IMR-90 (cell line): Measurements from ENCODE around the gene ISG20. TPM values are rescaled to one million over a fixed set of nuclear protein-coding genes. Genes with fewer than 3 reads are reported as not detected.

Source experiments
- ATAC-seq: fragments of 200-7000 bp; cut with Tn5 transposase; 2 replicates; pipeline ENCODE4 v1.9.1; 2020; ENCODE audit warnings: low read depth, mild to moderate bottlenecking, moderate library complexity
- BruUV-seq: library from RNA; stranded (reverse); fragments of 400-500 nt; replicated peaks from 2 replicates; lab custom pipeline; 2021; lab: Mats Ljungman, UMichigan
- CTCF ChIA-PET: fragments of 300-600 bp; formaldehyde crosslinking; extraction: SDS; loops from one replicate; lab custom pipeline; 2021; ENCODE audit warnings: antibody characterized with exemption; lab: Yijun Ruan, JAX
- POLR2A ChIA-PET: fragments of 300-600 bp; sonication (Branson Sonifier 250); formaldehyde crosslinking; loops from one replicate; lab custom pipeline; 2022; ENCODE audit warnings: antibody characterized with exemption; ENCODE audit not compliant: unreplicated experiment; lab: Charles Lee
- DNase-seq: peaks from one replicate; pipeline ENCODE4 v3.0.0; 2013
- H2AFZ ChIP-seq: replicated peaks from 2 replicates; pipeline ENCODE3; 2013; ENCODE audit warnings: low read length, mild to moderate bottlenecking; ENCODE audit not compliant: poor library complexity
- H2AK5ac ChIP-seq: 2 replicates; pipeline ENCODE4 v1.6.1; 2013; ENCODE audit warnings: low read depth, low read length, inconsistent platforms
- H2AK9ac ChIP-seq: replicated peaks from 2 replicates; pipeline ENCODE3; 2013; ENCODE audit warnings: mild to moderate bottlenecking, low read depth, low read length, moderate library complexity; ENCODE audit not compliant: poor library complexity
- H2BK120ac ChIP-seq: 2 replicates; pipeline ENCODE4 v1.6.1; 2013; ENCODE audit warnings: low read depth, low read length, inconsistent platforms
- H2BK15ac ChIP-seq: 3 replicates; pipeline ENCODE4 v1.6.1; 2013; ENCODE audit warnings: low read depth, low read length, inconsistent platforms
- H2BK20ac ChIP-seq: 2 replicates; pipeline ENCODE4 v1.6.1; 2013; ENCODE audit warnings: low read depth, mild to moderate bottlenecking, inconsistent platforms, low read length, moderate library complexity
- H2BK5ac ChIP-seq: 2 replicates; pipeline ENCODE4 v1.6.1; 2013; ENCODE audit warnings: mild to moderate bottlenecking, low read depth, low read length, inconsistent platforms; ENCODE audit not compliant: poor library complexity, severe bottlenecking
- H3K14ac ChIP-seq: replicated peaks from 2 replicates; pipeline ENCODE4 v1.6.1; 2013; ENCODE audit warnings: low read depth, low read length, inconsistent platforms
- H3K18ac ChIP-seq: 2 replicates; pipeline ENCODE4 v1.6.1; 2013; ENCODE audit warnings: low read depth, low read length, control low read depth
- H3K23ac ChIP-seq: 2 replicates; pipeline ENCODE4 v1.6.1; 2013; ENCODE audit warnings: low read depth, low read length, inconsistent platforms
- H3K27ac ChIP-seq: 2 replicates; pipeline ENCODE4 v1.5.1; 2013; ENCODE audit warnings: mild to moderate bottlenecking, control low read depth, low read length; ENCODE audit not compliant: insufficient read depth
- H3K27me3 ChIP-seq: 2 replicates; pipeline ENCODE4 v1.6.1; 2013; ENCODE audit warnings: low read length; ENCODE audit not compliant: control insufficient read depth, insufficient read depth
- H3K36me3 ChIP-seq: 2 replicates; pipeline ENCODE4 v1.6.1; 2013; ENCODE audit warnings: low read length, mixed read lengths; ENCODE audit not compliant: control insufficient read depth, insufficient read depth
- H3K4ac ChIP-seq: 2 replicates; pipeline ENCODE4 v1.6.1; 2013; ENCODE audit warnings: low read depth, low read length, inconsistent platforms
- H3K4me1 ChIP-seq: 2 replicates; pipeline ENCODE4 v1.6.1; 2013; ENCODE audit warnings: low read length, mixed read lengths; ENCODE audit not compliant: control insufficient read depth, insufficient read depth
- H3K4me2 ChIP-seq: 2 replicates; pipeline ENCODE4 v1.6.1; 2013; ENCODE audit warnings: low read depth, mild to moderate bottlenecking, control low read depth, low read length, moderate library complexity
- H3K4me3 ChIP-seq: 2 replicates; pipeline ENCODE4 v1.5.1; 2013; ENCODE audit warnings: low read depth, mild to moderate bottlenecking, control low read depth, low read length, moderate library complexity; ENCODE audit not compliant: insufficient read depth
- H3K56ac ChIP-seq: 2 replicates; pipeline ENCODE4 v1.6.1; 2013; ENCODE audit warnings: low read length, inconsistent platforms; ENCODE audit not compliant: insufficient read depth; ENCODE audit errors: extremely low read depth
- H3K79me1 ChIP-seq, 2 experiments: 2 replicates each; pipeline ENCODE4 v1.6.1; 2013; ENCODE audit warnings: low read length in 2 of 2, inconsistent platforms in 1 of 2, low read depth in 1 of 2
- H3K9ac ChIP-seq: 2 replicates; pipeline ENCODE4 v1.6.1; 2013; ENCODE audit warnings: low read depth, low read length, control low read depth
- H3K9me1 ChIP-seq: 2 replicates; pipeline ENCODE4 v1.6.1; 2013; ENCODE audit warnings: low read length, inconsistent platforms; ENCODE audit not compliant: insufficient read depth
- H3K9me3 ChIP-seq: 2 replicates; pipeline ENCODE4 v1.6.1; 2013; ENCODE audit warnings: low read length; ENCODE audit not compliant: control insufficient read depth, insufficient read depth
- H4K20me1 ChIP-seq: 2 replicates; pipeline ENCODE4 v1.6.1; 2013; ENCODE audit warnings: low read length, inconsistent platforms; ENCODE audit not compliant: insufficient read depth
- H4K5ac ChIP-seq: 2 replicates; pipeline ENCODE4 v1.6.1; 2013; ENCODE audit warnings: mild to moderate bottlenecking, low read depth, low read length, control low read depth
- H4K8ac ChIP-seq, 2 experiments: 2 replicates each; pipeline ENCODE4 v1.6.1; 2013; ENCODE audit warnings: low read depth in 2 of 2, low read length in 2 of 2, control low read depth in 1 of 2, inconsistent platforms in 1 of 2
- H4K91ac ChIP-seq: 2 replicates; pipeline ENCODE4 v1.6.1; 2013; ENCODE audit warnings: low read depth, low read length, inconsistent platforms; ENCODE audit not compliant: insufficient read depth
- CEBPB ChIP-seq: IDR thresholded peaks from 2 replicates; pipeline ENCODE4 v1.6.1; 2012; ENCODE audit warnings: low read depth, low read length, improper control_type of control experiment
- CHD1 ChIP-seq: IDR thresholded peaks from 2 replicates; pipeline ENCODE4 v1.6.1; 2012; ENCODE audit warnings: low read depth, low read length, improper control_type of control experiment
- FOS ChIP-seq: fragments of 150-350 bp; IDR thresholded peaks from 2 replicates; pipeline ENCODE4 v1.6.1; 2016; ENCODE audit warnings: low read depth, low read length
- MXI1 ChIP-seq: IDR thresholded peaks from 2 replicates; pipeline ENCODE4 v1.6.1; 2012; ENCODE audit warnings: low read depth, mild to moderate bottlenecking, low read length, moderate library complexity, borderline replicate concordance
- NFE2L2 ChIP-seq: fragments of 150-350 bp; IDR thresholded peaks from 2 replicates; pipeline ENCODE4 v1.6.1; 2016; ENCODE audit warnings: low read depth, mild to moderate bottlenecking, low read length
- POLR2A ChIP-seq: IDR thresholded peaks from 2 replicates; pipeline ENCODE4 v1.6.1; 2012; ENCODE audit warnings: mild to moderate bottlenecking, low read depth, low read length
- RFX5 ChIP-seq: IDR thresholded peaks from 2 replicates; pipeline ENCODE4 v1.8.0; 2012; ENCODE audit warnings: low read depth, mild to moderate bottlenecking, low read length, moderate library complexity
- WGBS, 2 experiments: methylation state at CpG; one replicate each; pipeline versions ENCODE4 v1.1.5 to v1.1.7; 2013; ENCODE audit warnings: missing lambda C conversion rate in 2 of 2; ENCODE audit not compliant: insufficient read length in 1 of 2; ENCODE audit errors: extremely low coverage in 2 of 2; 5-methylcytosine and 5-hydroxymethylcytosine counted together
- dilution Hi-C: fragments of 300-500 bp; cut with HindIII; formaldehyde crosslinking; loops from one replicate; pipeline ENCODE4 v1.14.3; 2018; ENCODE audit warnings: low sequenced_read_pairs; ENCODE audit not compliant: unreplicated experiment
- in situ Hi-C: fragments of 300-500 bp; cut with MboI; formaldehyde crosslinking; loops from 3 replicates; pipeline ENCODE4 v1.14.3; 2019; ENCODE audit warnings: low sequenced_read_pairs, inconsistent platforms, mixed read lengths
- intact Hi-C: fragments of 100-400 bp; cut with micrococcal nuclease; formaldehyde crosslinking; loops from 2 replicates; pipeline ENCODE4 v1.10.0; 2022
- polyA plus RNA-seq, 3 experiments: library from polyadenylated mRNA; depleted of rRNA; stranded (reverse); fragments of >200 nt; gene quantifications; 2 replicates each; pipeline ENCODE4 v1.2.3, GENCODE V29; 2012; ENCODE audit warnings: low replicate concordance in 1 of 3
- total RNA-seq: library from RNA; depleted of rRNA; stranded (reverse); fragments of >200 nt; gene quantifications from 2 replicates; pipeline ENCODE4 v1.2.3, GENCODE V29; 2012
- TF ChIP-seq, protein P1 (sequence below): fragments of 150-350 bp; IDR thresholded peaks from 2 replicates; pipeline ENCODE4 v1.6.1; 2016; ENCODE audit warnings: low read depth, mild to moderate bottlenecking, low read length, moderate library complexity, borderline replicate concordance
- TF ChIP-seq, protein P2 (sequence below): fragments of 150-350 bp; IDR thresholded peaks from 2 replicates; pipeline ENCODE4 v1.6.1; 2017; ENCODE audit warnings: mild to moderate bottlenecking, antibody characterized with exemption, low read length, low read depth
- TF ChIP-seq, protein P3 (sequence below): conservative IDR thresholded peaks from 2 replicates; pipeline ENCODE4 v1.5.1; 2012; ENCODE audit warnings: mild to moderate bottlenecking, low read depth, low read length, improper control_type of control experiment

Gene ISG20
- total and polyA plus RNA-seq, 2 of the 4 experiments (the other 2 are of a cell fraction), result 0.72 to 1.2 TPM

DNA sequence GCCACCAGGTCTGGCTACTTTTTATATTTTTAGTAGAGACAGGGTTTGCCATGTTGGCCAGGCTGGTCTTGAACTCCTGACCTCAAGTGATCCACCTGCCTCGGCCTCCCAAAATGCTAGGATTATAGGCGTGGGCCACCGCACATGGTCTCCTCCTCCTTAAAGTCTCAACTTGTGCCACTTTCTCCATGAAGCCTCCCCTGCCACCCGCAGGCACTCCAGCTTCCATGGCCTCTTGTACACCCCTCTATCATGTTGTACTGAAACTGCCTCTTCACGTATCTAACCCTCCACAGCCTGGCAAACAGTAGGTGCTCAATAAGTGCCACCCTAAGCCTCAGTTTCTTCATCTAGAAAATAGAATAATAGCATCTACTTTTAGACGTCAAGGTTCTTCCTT is 39.9 kb downstream of the ISG20 start:
- Histone ChIP-seq H3K4me1 (no peaks in the 10 kb centered on the region), H2BK120ac (no peak overlapping the region), H3K4ac (no peak overlapping the region), H3K9me3 (no peaks in the 10 kb centered on the region), H3K27ac (no peak overlapping the region), H3K4me3 (no peak overlapping the region), H4K20me1 (no peaks in the 10 kb centered on the region), H3K36me3 (no peaks in the 10 kb centered on the region), H3K79me1 (no peaks in the 10 kb centered on the region), H2AFZ (no peak overlapping the region), H4K8ac (no peak overlapping the region), H3K56ac (no peak overlapping the region), H3K23ac (no peak overlapping the region), H3K9ac (no peak overlapping the region), H2AK5ac (no peak overlapping the region), H2BK15ac (no peak overlapping the region), H4K5ac (no peak overlapping the region), H4K91ac (no peak overlapping the region), H3K4me2 (no peak overlapping the region), H2BK20ac (no peak overlapping the region), H2BK5ac (no peak overlapping the region), H3K14ac (no peak overlapping the region), H3K9me1 (no peaks in the 10 kb centered on the region), H3K18ac (no peak overlapping the region), H2AK9ac (peak overlapping the region; percentile 50), H3K27me3 (peaks cover 7% of the 10 kb centered on the region)
- dilution Hi-C loops, result no loop called here
- BruUV-seq, result no TSS peak
- intact Hi-C loops, result no loop called here
- WGBS, 2 experiments, result no CpG with 5 or more reads among the region's 6 CpGs
- ChIA-PET POLR2A (no interaction called here), CTCF (no interaction called here)
- DNase-seq (no peak), ATAC-seq (no peak)
- TF ChIP-seq NFE2L2 (no peak), CEBPB (no peak), RFX5 (no peak), CHD1 (no peak), FOS (no peak), MXI1 (no peak), POLR2A (no peak)
- TF ChIP-seq, protein P1, sequence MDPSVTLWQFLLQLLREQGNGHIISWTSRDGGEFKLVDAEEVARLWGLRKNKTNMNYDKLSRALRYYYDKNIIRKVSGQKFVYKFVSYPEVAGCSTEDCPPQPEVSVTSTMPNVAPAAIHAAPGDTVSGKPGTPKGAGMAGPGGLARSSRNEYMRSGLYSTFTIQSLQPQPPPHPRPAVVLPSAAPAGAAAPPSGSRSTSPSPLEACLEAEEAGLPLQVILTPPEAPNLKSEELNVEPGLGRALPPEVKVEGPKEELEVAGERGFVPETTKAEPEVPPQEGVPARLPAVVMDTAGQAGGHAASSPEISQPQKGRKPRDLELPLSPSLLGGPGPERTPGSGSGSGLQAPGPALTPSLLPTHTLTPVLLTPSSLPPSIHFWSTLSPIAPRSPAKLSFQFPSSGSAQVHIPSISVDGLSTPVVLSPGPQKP, result no peak
- TF ChIP-seq, protein P2, sequence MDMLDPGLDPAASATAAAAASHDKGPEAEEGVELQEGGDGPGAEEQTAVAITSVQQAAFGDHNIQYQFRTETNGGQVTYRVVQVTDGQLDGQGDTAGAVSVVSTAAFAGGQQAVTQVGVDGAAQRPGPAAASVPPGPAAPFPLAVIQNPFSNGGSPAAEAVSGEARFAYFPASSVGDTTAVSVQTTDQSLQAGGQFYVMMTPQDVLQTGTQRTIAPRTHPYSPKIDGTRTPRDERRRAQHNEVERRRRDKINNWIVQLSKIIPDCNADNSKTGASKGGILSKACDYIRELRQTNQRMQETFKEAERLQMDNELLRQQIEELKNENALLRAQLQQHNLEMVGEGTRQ, result no peak
- TF ChIP-seq, protein P3, sequence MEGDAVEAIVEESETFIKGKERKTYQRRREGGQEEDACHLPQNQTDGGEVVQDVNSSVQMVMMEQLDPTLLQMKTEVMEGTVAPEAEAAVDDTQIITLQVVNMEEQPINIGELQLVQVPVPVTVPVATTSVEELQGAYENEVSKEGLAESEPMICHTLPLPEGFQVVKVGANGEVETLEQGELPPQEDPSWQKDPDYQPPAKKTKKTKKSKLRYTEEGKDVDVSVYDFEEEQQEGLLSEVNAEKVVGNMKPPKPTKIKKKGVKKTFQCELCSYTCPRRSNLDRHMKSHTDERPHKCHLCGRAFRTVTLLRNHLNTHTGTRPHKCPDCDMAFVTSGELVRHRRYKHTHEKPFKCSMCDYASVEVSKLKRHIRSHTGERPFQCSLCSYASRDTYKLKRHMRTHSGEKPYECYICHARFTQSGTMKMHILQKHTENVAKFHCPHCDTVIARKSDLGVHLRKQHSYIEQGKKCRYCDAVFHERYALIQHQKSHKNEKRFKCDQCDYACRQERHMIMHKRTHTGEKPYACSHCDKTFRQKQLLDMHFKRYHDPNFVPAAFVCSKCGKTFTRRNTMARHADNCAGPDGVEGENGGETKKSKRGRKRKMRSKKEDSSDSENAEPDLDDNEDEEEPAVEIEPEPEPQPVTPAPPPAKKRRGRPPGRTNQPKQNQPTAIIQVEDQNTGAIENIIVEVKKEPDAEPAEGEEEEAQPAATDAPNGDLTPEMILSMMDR, result no peak
- in situ Hi-C loops, result no loop called here
